ENCODE results near the gene KRT3.
A peak's percentile ranks its signal among the peaks of the same experiment; 100 is the strongest.

The KRT3 gene

GRCh38 chr12:52813885-52814709 lies 18.2 kb upstream of the KRT3 start, which contains the start of gene KRT4:
Gene KRT4, minus strand, starts transcription at chr12:52814116. Its CDS starts 58 bp downstream, at chr12:52814058.
- DNase-seq (ENCODE audit: low read depth in 2 of 2): peak; percentile 42 to 50

GRCh38 chr12:52813203-52813819 lies 17.4 kb upstream of the KRT3 start:
- DNase-seq (ENCODE audit: low read depth in 2 of 2): no peak

- DNase-seq (ENCODE audit: low read depth in 2 of 2): no peak
Measured at GRCh38 chr12:52812749-52813148, 16.8 kb upstream of the KRT3 start.

GRCh38 chr12:52812073-52812400 lies 16.1 kb upstream of the KRT3 start:
- no peak for DNase-seq (ENCODE audit: low read depth in 2 of 2)

GRCh38 chr12:52811191-52812072 lies 15.5 kb upstream of the KRT3 start:
- DNase-seq (ENCODE audit: low read depth in 2 of 2): no peak

GRCh38 chr12:52810554-52810953 lies 14.6 kb upstream of the KRT3 start:
- DNase-seq (ENCODE audit: low read depth in 2 of 2): no peak

- DNase-seq (ENCODE audit: low read depth in 2 of 2): no peak
Measured at GRCh38 chr12:52809166-52809565, 13.2 kb upstream of the KRT3 start.

- DNase-seq (ENCODE audit: low read depth in 2 of 2): no peak
Measured at GRCh38 chr12:52808573-52809160, 12.8 kb upstream of the KRT3 start.

- DNase-seq (ENCODE audit: low read depth in 2 of 2): no peak
Measured at GRCh38 chr12:52807544-52808470, 11.9 kb upstream of the KRT3 start.

GRCh38 chr12:52806821-52807543 lies 11.1 kb upstream of the KRT3 start:
- DNase-seq (ENCODE audit: low read depth in 2 of 2): no peak

- no peak for DNase-seq (ENCODE audit: low read depth in 2 of 2)
Measured at GRCh38 chr12:52806169-52806811, 10.4 kb upstream of the KRT3 start.

GRCh38 chr12:52805739-52806138 lies 9.8 kb upstream of the KRT3 start:
- no peak for DNase-seq (ENCODE audit: low read depth in 2 of 2)

GRCh38 chr12:52805000-52805399 lies 9.1 kb upstream of the KRT3 start:
- no peak for DNase-seq (ENCODE audit: low read depth in 2 of 2)

GRCh38 chr12:52802442-52802841 lies 6.5 kb upstream of the KRT3 start:
- DNase-seq (ENCODE audit: low read depth in 2 of 2): no peak

- DNase-seq (ENCODE audit: low read depth in 2 of 2): no peak
Measured at GRCh38 chr12:52801773-52802172, 5.9 kb upstream of the KRT3 start.

GRCh38 chr12:52800259-52800917 lies 4.5 kb upstream of the KRT3 start:
- no peak for DNase-seq (ENCODE audit: low read depth in 2 of 2)

- DNase-seq (ENCODE audit: low read depth in 2 of 2): no peak
Measured at GRCh38 chr12:52799505-52800211, 3.7 kb upstream of the KRT3 start.

- DNase-seq (ENCODE audit: low read depth in 2 of 2): peak in 1 of 2 experiments; percentile 25
Measured at GRCh38 chr12:52798671-52799504, 3.0 kb upstream of the KRT3 start.

Measured in fibroblast of skin of left biceps (primary cell).